ENCODE measurements around the gene GREB1L.

The GREB1L gene

GRCh38 chr18:21330122-21330701 lies 88.2 kb downstream of the GREB1L start:
- H3K36me3 Mint-ChIP-seq (ENCODE audit: insufficient read depth): no peaks in the 10 kb centered on the region
- ATAC-seq (replicated peaks) (no peak), DNase-seq (no peak)
- H3K9me3 Mint-ChIP-seq: no peaks in the 10 kb centered on the region
- H3K4me1 Mint-ChIP-seq (ENCODE audit: low read depth in 2 of 2): no peaks in the 10 kb centered on the region
- H3K4me3 Mint-ChIP-seq: no peak overlapping the region
- H3K27me3 Mint-ChIP-seq: peaks cover 14 to 17% of the 10 kb centered on the region in 2 donors
- H3K27ac Mint-ChIP-seq: no peak overlapping the region

GRCh38 chr18:21331065-21331464 lies 89.0 kb downstream of the GREB1L start:
- no peaks in the 10 kb centered on the region for H3K36me3 Mint-ChIP-seq (ENCODE audit: insufficient read depth)
- H3K4me1 Mint-ChIP-seq (ENCODE audit: low read depth in 2 of 2): no peaks in the 10 kb centered on the region
- ATAC-seq (replicated peaks) (no peak), DNase-seq (no peak)
- no peak overlapping the region for H3K27ac Mint-ChIP-seq
- no peaks in the 10 kb centered on the region for H3K9me3 Mint-ChIP-seq
- H3K27me3 Mint-ChIP-seq: peaks cover 14 to 17% of the 10 kb centered on the region in 2 donors
- H3K4me3 Mint-ChIP-seq: no peak overlapping the region

- Mint-ChIP-seq H3K9me3 (no peaks in the 10 kb centered on the region), H3K27me3 (peaks cover 0 to 11% of the 10 kb centered on the region in 2 donors), H3K27ac (no peak overlapping the region), H3K36me3 (ENCODE audit: insufficient read depth) (no peaks in the 10 kb centered on the region), H3K4me1 (ENCODE audit: low read depth in 2 of 2) (no peaks in the 10 kb centered on the region), H3K4me3 (no peak overlapping the region)
- ATAC-seq (replicated peaks) (no peak), DNase-seq (no peak)
These were observed 94.0 kb downstream of the GREB1L start for GRCh38 chr18:21335927-21336488.

DNA sequence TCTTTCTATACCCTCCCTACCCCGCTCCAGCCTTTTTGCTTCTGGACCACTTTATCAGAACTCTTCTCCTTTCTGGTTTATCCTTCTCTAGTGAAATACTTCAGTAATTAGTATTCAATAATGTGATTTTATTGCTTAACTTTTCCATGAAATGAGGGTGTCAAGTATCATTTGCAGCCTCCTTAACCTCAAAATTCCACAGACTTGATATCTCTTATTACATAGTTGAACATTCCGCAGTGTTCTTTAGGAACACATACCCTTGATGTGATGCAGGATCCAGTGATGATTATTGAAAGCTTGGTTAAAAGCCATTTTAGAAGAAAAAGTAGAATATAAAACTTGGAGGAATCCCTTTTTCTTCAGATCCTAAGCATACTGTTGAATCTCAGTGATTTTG lies 94.8 kb downstream of the GREB1L start:
- Mint-ChIP-seq H3K27me3 (peaks cover 0 to 11% of the 10 kb centered on the region in 2 donors), H3K9me3 (no peaks in the 10 kb centered on the region), H3K4me1 (ENCODE audit: low read depth in 2 of 2) (no peaks in the 10 kb centered on the region), H3K27ac (no peak overlapping the region), H3K36me3 (ENCODE audit: insufficient read depth) (no peaks in the 10 kb centered on the region), H3K4me3 (no peak overlapping the region)
- ATAC-seq (replicated peaks): no peak
- DNase-seq: no peak

DNA sequence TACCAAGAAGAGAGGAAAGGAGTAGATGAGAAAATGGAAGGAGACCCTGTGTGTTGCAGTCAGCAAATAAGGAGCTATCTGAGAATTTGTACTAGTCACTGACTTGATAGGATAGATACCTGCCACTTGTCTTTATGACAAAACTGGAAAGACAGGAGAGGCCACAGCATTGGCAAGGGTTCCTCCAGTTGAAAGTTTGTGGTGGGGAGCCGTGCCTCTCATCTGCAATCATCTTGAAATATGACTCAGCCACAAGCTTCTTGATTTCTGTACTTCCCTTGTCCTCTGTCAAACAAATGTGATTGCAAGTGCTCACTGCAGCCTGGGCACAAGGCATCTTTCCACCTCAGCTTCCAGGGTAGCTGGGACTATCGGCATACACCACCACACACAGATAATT lies 99.1 kb downstream of the GREB1L start:
- no peak for DNase-seq
- Mint-ChIP-seq H3K27ac (no peak overlapping the region), H3K4me1 (ENCODE audit: low read depth in 2 of 2) (no peaks in the 10 kb centered on the region), H3K4me3 (no peak overlapping the region), H3K36me3 (ENCODE audit: insufficient read depth) (no peaks in the 10 kb centered on the region), H3K9me3 (no peaks in the 10 kb centered on the region), H3K27me3 (peaks cover 0 to 11% of the 10 kb centered on the region in 2 donors)
- no peak for ATAC-seq (replicated peaks)

- Mint-ChIP-seq H3K27ac (no peak overlapping the region), H3K9me3 (no peaks in the 10 kb centered on the region), H3K27me3 (peaks cover 0 to 8% of the 10 kb centered on the region in 2 donors), H3K4me1 (ENCODE audit: low read depth in 2 of 2) (no peaks in the 10 kb centered on the region), H3K36me3 (ENCODE audit: insufficient read depth) (no peaks in the 10 kb centered on the region), H3K4me3 (no peak overlapping the region)
- ATAC-seq (replicated peaks): no peak
- no peak for DNase-seq
These were observed 100.3 kb downstream of the GREB1L start for GRCh38 chr18:21342372-21342771.

DNA sequence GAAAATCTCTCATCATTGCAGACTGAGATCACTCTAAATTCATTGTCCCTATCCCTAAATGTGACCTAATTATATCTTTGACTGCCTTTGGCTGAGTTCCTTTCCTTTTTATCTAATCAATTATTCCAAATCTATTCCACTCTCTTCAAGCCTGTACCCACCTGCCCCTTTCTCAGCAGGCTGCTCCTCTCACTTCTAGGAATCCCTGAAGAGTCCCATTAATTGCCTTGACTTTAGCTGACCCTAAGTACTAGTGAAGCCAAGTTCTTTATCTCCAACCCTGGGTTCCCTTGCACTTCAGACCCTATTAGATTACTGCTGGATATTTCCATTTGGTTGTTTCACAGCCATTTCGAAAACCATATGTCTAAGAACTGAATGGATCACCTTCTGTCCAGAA lies 102.8 kb downstream of the GREB1L start:
- Mint-ChIP-seq H3K9me3 (no peaks in the 10 kb centered on the region), H3K27ac (no peak overlapping the region), H3K36me3 (ENCODE audit: insufficient read depth) (no peaks in the 10 kb centered on the region), H3K27me3 (peaks cover 0 to 7% of the 10 kb centered on the region in 2 donors), H3K4me1 (ENCODE audit: low read depth in 2 of 2) (no peaks in the 10 kb centered on the region), H3K4me3 (no peak overlapping the region)
- DNase-seq (no peak), ATAC-seq (replicated peaks) (no peak)

DNA sequence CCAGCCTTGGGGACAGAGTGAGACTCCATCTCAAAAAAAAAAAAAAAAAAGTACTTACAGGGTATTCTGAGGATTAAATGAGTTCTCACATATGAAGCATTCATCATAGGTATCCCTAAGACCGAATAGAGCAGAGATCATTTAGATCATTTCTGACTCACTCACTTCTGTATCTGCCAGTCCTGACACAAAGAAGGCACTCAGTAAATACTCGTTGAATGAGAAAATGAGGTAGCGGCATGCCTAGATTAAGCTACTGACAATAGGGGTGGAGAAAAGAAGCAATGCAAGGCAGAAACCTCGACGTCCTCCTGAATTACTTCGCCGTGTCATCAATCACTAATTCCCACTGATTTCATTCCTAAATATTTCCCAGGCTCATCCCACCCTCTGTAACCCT lies 103.8 kb downstream of the GREB1L start:
- H3K9me3 Mint-ChIP-seq: no peaks in the 10 kb centered on the region

DNA sequence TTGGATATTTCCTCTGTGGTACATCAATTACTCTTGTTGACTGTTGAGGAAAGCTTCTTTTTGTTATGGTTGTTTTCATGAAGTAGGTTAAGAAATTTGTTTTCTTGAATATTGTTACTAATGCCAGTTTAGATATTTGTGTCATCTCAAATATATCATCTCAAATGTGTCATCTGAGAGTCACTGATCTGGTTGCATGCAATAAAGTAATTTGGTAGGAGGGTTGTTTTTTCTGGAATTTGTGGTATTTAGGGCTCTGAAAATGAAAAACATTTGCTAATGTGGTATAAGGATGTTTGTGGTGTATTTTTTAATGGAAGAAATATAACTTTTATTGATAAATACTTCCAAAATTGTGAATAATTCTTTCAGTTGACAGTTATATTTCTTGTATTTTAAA lies 117.7 kb downstream of the GREB1L start:
- DNase-seq (no peak), ATAC-seq (replicated peaks) (no peak)
- Mint-ChIP-seq H3K27me3 (peaks cover 18 to 21% of the 10 kb centered on the region in 2 donors), H3K27ac (no peak overlapping the region), H3K36me3 (ENCODE audit: insufficient read depth) (no peaks in the 10 kb centered on the region), H3K4me3 (no peak overlapping the region), H3K4me1 (ENCODE audit: low read depth in 2 of 2) (no peaks in the 10 kb centered on the region), H3K9me3 (no peaks in the 10 kb centered on the region)

More for the DNA sequence above, 103.8 kb downstream of the GREB1L start:
- peaks cover 0 to 7% of the 10 kb centered on the region in 2 donors for H3K27me3 Mint-ChIP-seq
- DNase-seq: no peak
- H3K4me3 Mint-ChIP-seq: no peak overlapping the region
- H3K36me3 Mint-ChIP-seq (ENCODE audit: insufficient read depth): no peaks in the 10 kb centered on the region
- no peak for ATAC-seq (replicated peaks)
- no peaks in the 10 kb centered on the region for H3K4me1 Mint-ChIP-seq (ENCODE audit: low read depth in 2 of 2)
- no peak overlapping the region for H3K27ac Mint-ChIP-seq

- Mint-ChIP-seq H3K9me3 (no peaks in the 10 kb centered on the region), H3K36me3 (ENCODE audit: insufficient read depth) (no peaks in the 10 kb centered on the region), H3K4me1 (ENCODE audit: low read depth in 2 of 2) (no peaks in the 10 kb centered on the region), H3K27ac (no peak overlapping the region), H3K27me3 (peaks cover 18 to 22% of the 10 kb centered on the region in 2 donors), H3K4me3 (no peak overlapping the region)
- DNase-seq (no peak), ATAC-seq (replicated peaks) (no peak)
These were observed 119.4 kb downstream of the GREB1L start for GRCh38 chr18:21361307-21361880.

DNA sequence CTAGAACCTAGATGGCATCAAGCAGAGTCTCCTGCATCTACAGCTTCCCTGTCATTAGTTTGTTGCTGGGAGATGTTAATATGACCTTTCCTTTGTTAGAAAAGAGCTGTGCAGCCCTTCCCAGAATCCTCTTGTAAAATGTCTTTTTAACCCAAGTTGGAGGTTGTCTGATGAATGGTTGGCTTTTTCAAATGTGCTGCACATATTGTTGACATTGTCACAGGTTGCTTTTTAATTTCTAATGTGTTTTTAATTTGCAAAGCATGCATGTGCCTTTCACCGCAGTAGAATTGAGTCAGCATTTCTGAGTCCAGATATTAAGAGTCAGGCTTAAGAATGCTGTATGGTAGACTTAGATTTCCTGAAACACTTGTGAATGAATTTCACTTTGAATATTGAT lies 120.8 kb downstream of the GREB1L start:
- H3K36me3 Mint-ChIP-seq (ENCODE audit: insufficient read depth): no peaks in the 10 kb centered on the region
- no peaks in the 10 kb centered on the region for H3K9me3 Mint-ChIP-seq
- H3K4me3 Mint-ChIP-seq: no peak overlapping the region
- H3K4me1 Mint-ChIP-seq (ENCODE audit: low read depth in 2 of 2): no peaks in the 10 kb centered on the region
- ATAC-seq (replicated peaks) (no peak), DNase-seq (no peak)
- no peak overlapping the region for H3K27ac Mint-ChIP-seq
- H3K27me3 Mint-ChIP-seq: peaks cover 17 to 30% of the 10 kb centered on the region in 2 donors

DNA sequence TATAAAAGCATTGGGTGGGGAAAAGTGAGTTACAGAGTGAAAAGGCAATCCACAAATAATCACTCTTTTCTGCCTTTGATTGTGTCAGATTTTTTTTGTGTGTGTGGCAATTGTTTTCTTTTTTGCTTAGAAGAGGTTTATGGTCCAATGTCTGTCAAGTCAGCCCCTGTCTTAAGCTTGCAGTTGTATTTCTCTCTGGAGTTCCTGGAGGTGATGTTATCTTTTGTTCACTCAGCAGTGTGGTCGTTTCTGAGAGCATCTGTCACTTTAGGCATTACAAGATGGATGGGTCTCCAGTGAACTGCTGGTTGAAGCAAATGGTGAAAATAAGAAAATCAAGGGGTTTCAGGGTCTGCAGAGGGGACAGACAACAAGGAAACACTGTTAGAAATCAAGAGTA lies 121.3 kb downstream of the GREB1L start:
- DNase-seq (no peak), ATAC-seq (replicated peaks) (no peak)
- H3K27me3 Mint-ChIP-seq: peaks cover 17 to 30% of the 10 kb centered on the region in 2 donors
- no peak overlapping the region for H3K27ac Mint-ChIP-seq
- H3K36me3 Mint-ChIP-seq (ENCODE audit: insufficient read depth): no peaks in the 10 kb centered on the region
- no peak overlapping the region for H3K4me3 Mint-ChIP-seq
- no peaks in the 10 kb centered on the region for H3K9me3 Mint-ChIP-seq
- no peaks in the 10 kb centered on the region for H3K4me1 Mint-ChIP-seq (ENCODE audit: low read depth in 2 of 2)

DNA sequence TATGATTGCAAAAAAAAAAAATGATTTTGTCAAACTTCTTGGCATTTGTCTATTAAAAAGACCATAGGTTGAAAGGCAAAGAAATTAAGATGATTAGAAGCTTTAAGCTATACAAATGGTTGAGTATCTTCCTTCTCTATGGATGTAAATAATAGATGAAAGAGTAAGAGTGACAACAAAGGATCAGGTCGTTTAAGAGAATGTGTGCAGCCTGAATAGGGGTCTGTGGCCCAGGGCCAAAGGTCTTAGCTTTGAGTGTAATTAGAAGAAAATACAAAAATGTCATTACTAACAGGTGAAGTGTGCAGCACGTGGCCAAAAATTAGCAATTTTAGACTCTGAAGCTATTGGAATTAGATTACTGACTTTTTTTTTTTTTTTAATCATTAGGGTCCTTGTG lies 122.4 kb downstream of the GREB1L start:
- Mint-ChIP-seq H3K4me3 (no peak overlapping the region), H3K36me3 (ENCODE audit: insufficient read depth) (no peaks in the 10 kb centered on the region), H3K4me1 (ENCODE audit: low read depth in 2 of 2) (no peaks in the 10 kb centered on the region), H3K27me3 (peaks cover 12 to 28% of the 10 kb centered on the region in 2 donors), H3K9me3 (no peaks in the 10 kb centered on the region), H3K27ac (no peak overlapping the region)
- ATAC-seq (replicated peaks) (no peak), DNase-seq (no peak)

GRCh38 chr18:21366896-21367295 lies 124.9 kb downstream of the GREB1L start:
- Mint-ChIP-seq H3K9me3 (no peaks in the 10 kb centered on the region), H3K27me3 (peaks cover 6 to 9% of the 10 kb centered on the region in 2 donors), H3K36me3 (ENCODE audit: insufficient read depth) (no peaks in the 10 kb centered on the region), H3K27ac (no peak overlapping the region), H3K4me3 (no peak overlapping the region), H3K4me1 (ENCODE audit: low read depth in 2 of 2) (no peaks in the 10 kb centered on the region)
- no peak for ATAC-seq (replicated peaks)
- DNase-seq: no peak

Data from effector memory CD8-positive, alpha-beta T cell (primary cell).